ENCODE data around the gene EVC.

The EVC gene

GRCh38 chr4:5839751-5840674 lies 129.0 kb downstream of the EVC start:
- Histone ChIP-seq H3K9me3 (replicated peaks in 1 of 11) (no peaks in the 10 kb centered on the region), H4K20me1 (peaks cover 0 to 41% (median 5%) of the 10 kb centered on the region in 11 experiments; a peak in 9 of 22 replicates), H3K9ac (no peak overlapping the region), H3K4me1 (peaks cover 30 to 75% (median 58%) of the 10 kb centered on the region in 10 experiments), H3K27ac (peak overlapping the region in 1 of 11 experiments; percentile 19; a peak in 1 of 22 replicates), H3K27me3 (no peaks in the 10 kb centered on the region), H3K4me2 (peak overlapping the region in 3 of 11 experiments; percentile 4 to 41 (median 31); a peak in 4 of 22 replicates), H3K4me3 (no peak overlapping the region), H3K36me3 (peaks cover 38 to 87% (median 84%) of the 10 kb centered on the region in 11 experiments)
- no peak for TF ChIP-seq Cebpa-rat (IDR thresholded peaks at IDR 0.05)

- Histone ChIP-seq H3K9ac (no peak overlapping the region; a peak in 1 of 22 replicates), H3K4me1 (peaks cover 36 to 74% (median 63%) of the 10 kb centered on the region in 10 experiments), H4K20me1 (peaks cover 0 to 44% (median 4%) of the 10 kb centered on the region in 11 experiments; a peak in 9 of 22 replicates), H3K4me3 (no peak overlapping the region), H3K36me3 (peaks cover 19 to 87% (median 79%) of the 10 kb centered on the region in 11 experiments), H3K4me2 (peak overlapping the region; percentile 70 to 88 (median 80); a peak in 14 of 22 replicates), H3K9me3 (replicated peaks in 1 of 11) (peaks cover 0 to 6% (median 0%) of the 10 kb centered on the region in 11 experiments; a peak in 1 of 22 replicates), H3K27ac (peak overlapping the region in 1 of 11 experiments; percentile 65; a peak in 1 of 22 replicates), H3K27me3 (no peaks in the 10 kb centered on the region)
- no peak for TF ChIP-seq Cebpa-rat (IDR thresholded peaks at IDR 0.05)
These were observed 131.5 kb downstream of the EVC start for GRCh38 chr4:5842456-5842855.

DNA sequence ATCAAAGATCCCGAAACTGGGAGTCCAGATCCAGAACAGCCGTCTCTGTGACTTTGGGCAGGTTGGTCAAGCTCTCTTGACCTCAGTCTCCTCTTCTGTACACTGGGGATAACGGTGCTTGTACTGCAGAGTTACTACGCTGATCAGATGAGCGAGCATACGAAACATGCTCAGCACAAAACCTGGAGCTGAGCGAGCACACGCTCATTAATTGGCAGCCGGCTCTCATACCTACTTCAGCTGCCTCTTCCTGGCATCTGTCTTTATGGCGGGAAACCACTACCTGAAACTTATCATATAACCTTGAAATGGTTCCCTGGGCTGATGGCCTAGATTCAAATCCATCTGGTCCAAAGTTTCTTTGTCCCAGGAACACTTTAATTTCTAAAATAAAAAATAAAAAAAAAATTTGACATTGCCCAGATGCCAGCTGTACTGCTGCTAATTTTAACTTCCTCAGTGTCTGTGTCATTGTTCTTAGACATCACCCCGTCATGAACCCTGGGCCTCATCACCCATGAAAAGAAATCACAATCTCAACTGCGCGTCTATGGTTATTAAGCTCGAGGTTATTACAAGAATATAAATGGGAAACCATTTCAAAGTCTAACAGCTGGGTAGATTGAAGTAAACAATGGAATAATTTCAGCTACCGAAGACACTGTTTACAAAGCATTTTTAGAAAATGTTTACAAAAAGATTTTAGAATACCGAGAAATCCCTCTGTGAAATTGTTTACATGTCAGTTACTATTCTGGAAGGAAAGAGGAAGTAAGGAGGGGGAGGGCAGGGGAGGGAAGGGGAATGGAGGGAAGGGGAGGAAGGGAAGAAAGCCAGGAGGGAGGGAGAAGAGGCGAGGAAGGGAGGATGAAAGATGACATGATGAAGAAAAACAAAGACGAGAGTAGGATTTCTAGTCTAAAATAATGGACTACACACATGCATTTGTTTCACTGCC lies 132.9 kb downstream of the EVC start:
- peak overlapping the region in 10 of 11 experiments; percentile 2 to 65 (median 49); a peak in 18 of 22 replicates for H3K27ac ChIP-seq
- H3K9ac ChIP-seq: peak overlapping the region in 10 of 11 experiments; percentile 10 to 61 (median 26); a peak in 15 of 22 replicates
- peaks cover 36 to 68% (median 58%) of the 10 kb centered on the region in 10 experiments for H3K4me1 ChIP-seq
- H3K27me3 ChIP-seq: no peaks in the 10 kb centered on the region
- TF ChIP-seq Cebpa-rat (IDR thresholded peaks at IDR 0.05): no peak
- H3K4me2 ChIP-seq: peak overlapping the region; percentile 70 to 88 (median 80)
- peaks cover 0 to 14% (median 0%) of the 10 kb centered on the region in 11 experiments; a peak in 1 of 22 replicates for H3K9me3 ChIP-seq (replicated peaks in 1 of 11)
- 0 out of 20 replicates have a peak overlapping the region, but pooled peaks of 1 of the 10 experiments have one; percentile 15 for H3K4me3 ChIP-seq
- peaks cover 0 to 35% (median 2%) of the 10 kb centered on the region in 11 experiments; a peak in 9 of 22 replicates for H4K20me1 ChIP-seq
- peaks cover 21 to 87% (median 80%) of the 10 kb centered on the region in 11 experiments for H3K36me3 ChIP-seq

- Histone ChIP-seq H3K9ac (peak overlapping the region in 4 of 11 experiments; percentile 17 to 61 (median 30); a peak in 3 of 22 replicates), H3K27me3 (no peaks in the 10 kb centered on the region), H4K20me1 (peaks cover 0 to 30% (median 0%) of the 10 kb centered on the region in 11 experiments; a peak in 9 of 22 replicates), H3K27ac (peak overlapping the region in 3 of 11 experiments; percentile 14 to 65 (median 60); a peak in 3 of 22 replicates), H3K9me3 (replicated peaks in 1 of 11) (peaks cover 0 to 14% (median 0%) of the 10 kb centered on the region in 11 experiments; a peak in 1 of 22 replicates), H3K4me2 (peak overlapping the region; percentile 35 to 88 (median 74); a peak in 21 of 22 replicates), H3K4me1 (peaks cover 29 to 55% (median 46%) of the 10 kb centered on the region in 10 experiments), H3K4me3 (no peak overlapping the region), H3K36me3 (peaks cover 22 to 87% (median 80%) of the 10 kb centered on the region in 11 experiments)
- TF ChIP-seq Cebpa-rat (IDR thresholded peaks at IDR 0.05): no peak
These were observed 134.3 kb downstream of the EVC start for GRCh38 chr4:5845035-5845905.

DNA sequence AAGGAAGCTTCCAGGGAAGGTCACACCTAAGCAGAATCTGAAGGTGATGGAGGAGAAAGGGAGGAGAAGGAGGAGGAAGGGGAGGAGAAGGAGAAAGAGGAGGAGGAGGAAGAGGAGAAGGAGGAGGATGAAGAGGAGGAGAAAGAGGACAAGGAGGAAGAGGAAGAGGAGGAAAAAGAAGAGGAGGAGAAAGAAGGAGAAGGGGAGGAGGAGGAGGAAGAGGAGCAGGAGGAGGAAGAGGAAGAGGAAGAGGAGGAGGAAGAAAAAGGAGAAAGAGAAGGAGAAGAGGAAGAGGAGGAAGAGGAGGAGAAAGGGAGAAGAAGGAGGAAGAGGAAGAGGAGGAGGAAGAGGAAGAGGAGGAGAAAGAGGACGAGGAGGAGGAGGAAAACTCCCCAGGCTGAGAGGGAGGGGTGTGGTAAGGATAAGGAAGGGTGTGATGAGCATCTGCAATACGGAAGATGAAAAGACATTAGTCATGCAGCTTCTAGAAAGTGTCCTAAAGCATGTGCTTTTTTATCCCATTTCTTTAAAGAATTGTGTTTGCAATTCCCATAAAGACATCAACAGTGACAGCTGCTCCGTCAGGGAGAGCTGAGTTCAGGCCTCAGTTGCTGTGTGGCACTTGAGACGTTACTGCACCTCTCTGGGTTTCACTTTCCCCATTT lies 140.8 kb downstream of the EVC start:
- Histone ChIP-seq H3K4me2 (no peak overlapping the region), H4K20me1 (peaks cover 0 to 52% (median 22%) of the 10 kb centered on the region in 11 experiments; a peak in 12 of 22 replicates), H3K4me3 (no peak overlapping the region), H3K9ac (no peak overlapping the region), H3K36me3 (peaks cover 37 to 100% (median 98%) of the 10 kb centered on the region in 11 experiments), H3K27me3 (no peaks in the 10 kb centered on the region), H3K4me1 (peaks cover 0 to 5% (median 0%) of the 10 kb centered on the region in 10 experiments; a peak in 1 of 20 replicates), H3K9me3 (replicated peaks in 1 of 11) (peaks cover 0 to 14% (median 0%) of the 10 kb centered on the region in 11 experiments; a peak in 1 of 22 replicates), H3K27ac (no peak overlapping the region)
- TF ChIP-seq Cebpa-rat (IDR thresholded peaks at IDR 0.05): no peak

DNA sequence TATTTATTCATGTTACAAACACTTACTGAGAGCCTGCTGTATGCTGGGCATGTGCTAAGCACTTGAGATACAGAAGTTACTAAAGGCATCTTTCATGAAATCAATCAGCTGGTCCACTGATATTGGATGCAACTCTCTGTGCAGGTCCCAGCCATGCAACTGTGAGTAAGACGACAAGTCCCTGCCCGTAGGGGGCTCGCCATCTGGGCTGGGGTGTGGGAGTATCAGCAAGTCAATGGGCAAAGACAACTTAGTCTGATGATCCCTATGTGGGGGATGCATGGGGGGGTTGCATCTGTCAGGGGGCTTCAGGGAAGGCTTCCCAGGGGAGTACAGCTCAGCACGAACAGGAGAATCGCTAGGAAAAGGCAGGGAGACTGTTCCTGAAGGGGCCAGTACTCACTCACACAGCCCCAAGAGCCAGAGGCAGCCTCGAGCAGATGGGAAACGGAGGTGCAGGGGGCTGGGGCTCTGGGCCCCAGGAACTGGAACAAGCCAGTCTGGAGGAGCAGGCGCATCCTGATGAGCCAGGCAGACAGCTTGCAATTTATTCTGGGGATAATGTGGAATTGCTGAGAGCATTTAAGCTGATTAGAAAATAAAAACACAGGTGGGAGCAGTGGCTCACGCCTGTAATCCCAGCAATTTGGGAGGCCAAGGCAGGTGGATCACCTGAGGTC lies 141.7 kb downstream of the EVC start:
- Histone ChIP-seq H4K20me1 (peaks cover 0 to 52% (median 25%) of the 10 kb centered on the region in 11 experiments; a peak in 12 of 22 replicates), H3K4me2 (no peak overlapping the region), H3K4me3 (no peak overlapping the region), H3K4me1 (peaks cover 0 to 5% (median 0%) of the 10 kb centered on the region in 10 experiments; a peak in 1 of 20 replicates), H3K9me3 (replicated peaks in 1 of 11) (peaks cover 0 to 11% (median 0%) of the 10 kb centered on the region in 11 experiments; a peak in 2 of 22 replicates), H3K36me3 (peaks cover 37 to 100% (median 98%) of the 10 kb centered on the region in 11 experiments), H3K27ac (no peak overlapping the region), H3K9ac (no peak overlapping the region), H3K27me3 (no peaks in the 10 kb centered on the region)
- TF ChIP-seq Cebpa-rat (IDR thresholded peaks at IDR 0.05): no peak
